Measurements from ENCODE around the gene NOX3. TPM values are rescaled to one million over a fixed set of nuclear protein-coding genes. Genes with fewer than 3 reads are reported as not detected.

Gene NOX3
- total and polyA plus RNA-seq, 10 donors, result 0.03 TPM; not detected in 8

- Histone ChIP-seq H3K9me3 (peaks cover 0 to 13% (median 8%) of the 10 kb centered on the region in 8 donors), H3K4me1 (peaks cover 0 to 21% (median 5%) of the 10 kb centered on the region in 6 donors), H3K27me3 (replicated peaks in 1 of 7) (no peaks in the 10 kb centered on the region), H3K27ac (no peak overlapping the region), H3K4me3 (no peak overlapping the region), H3K36me3 (no peaks in the 10 kb centered on the region)
- intact Hi-C loops (cut with DNase I; ENCODE audit: low total_unique reads), result no loop called here
- TF ChIP-seq CTCF (IDR thresholded peaks at IDR 0.05 in 8 of 11, conservative IDR thresholded peaks at IDR 0.05 in 3 of 11), result no peak
- TF ChIP-seq POLR2A (IDR thresholded peaks at IDR 0.05), result no peak
- TF ChIP-seq POLR2AphosphoS5 (IDR thresholded peaks at IDR 0.05), result no peak
- 90 to 98% (median 97%) methylated on average over 2 of the region's 2 CpGs for WGBS, 5 donors
- no peak for DNase-seq
Measured at GRCh38 chr6:155498370-155498769, 42.7 kb upstream of the NOX3 start.

GRCh38 chr6:155497273-155497672 is 41.6 kb upstream of the NOX3 start:
- peaks cover 0 to 4% (median 1%) of the 10 kb centered on the region in 8 donors for H3K9me3 ChIP-seq
- H3K4me1 ChIP-seq, result peaks cover 0 to 22% (median 5%) of the 10 kb centered on the region in 6 donors
- DNase-seq, result no peak
- no peaks in the 10 kb centered on the region for H3K27me3 ChIP-seq (replicated peaks in 1 of 7)
- TF ChIP-seq POLR2AphosphoS5 (IDR thresholded peaks at IDR 0.05) (no peak), POLR2A (IDR thresholded peaks at IDR 0.05) (no peak), CTCF (IDR thresholded peaks at IDR 0.05 in 8 of 11, conservative IDR thresholded peaks at IDR 0.05 in 3 of 11) (no peak)
- no peaks in the 10 kb centered on the region for H3K36me3 ChIP-seq
- intact Hi-C loops (cut with DNase I; ENCODE audit: low total_unique reads), result no loop called here
- WGBS, 5 donors, result 81 to 95% (median 92%) methylated on average over 3 of the region's 3 CpGs
- H3K4me3 ChIP-seq, result no peak overlapping the region
- no peak overlapping the region for H3K27ac ChIP-seq

GRCh38 chr6:155495011-155495768 is 39.6 kb upstream of the NOX3 start:
- Histone ChIP-seq H3K9me3 (peaks cover 0 to 3% (median 0%) of the 10 kb centered on the region in 8 donors), H3K27me3 (replicated peaks in 1 of 7) (no peaks in the 10 kb centered on the region), H3K4me3 (no peak overlapping the region), H3K4me1 (peaks cover 0 to 22% (median 5%) of the 10 kb centered on the region in 6 donors), H3K36me3 (no peaks in the 10 kb centered on the region), H3K27ac (peak overlapping the region in 7 of 8 donors; percentile 54 to 68 (median 63))
- 68 to 79% (median 71%) methylated on average over 11 of the region's 11 CpGs for WGBS, 5 donors
- no peak for DNase-seq
- TF ChIP-seq CTCF (IDR thresholded peaks at IDR 0.05 in 8 of 11, conservative IDR thresholded peaks at IDR 0.05 in 3 of 11), result peak in 1 of 11 experiments; percentile 11
- TF ChIP-seq POLR2AphosphoS5 (IDR thresholded peaks at IDR 0.05), result no peak
- TF ChIP-seq POLR2A (IDR thresholded peaks at IDR 0.05), result no peak
- intact Hi-C loops (cut with DNase I; ENCODE audit: low total_unique reads), result no loop called here

- intact Hi-C loops (cut with DNase I; ENCODE audit: low total_unique reads), result no loop called here
- DNase-seq, result no peak
- Histone ChIP-seq H3K9me3 (peaks cover 0 to 3% (median 0%) of the 10 kb centered on the region in 8 donors), H3K4me1 (peaks cover 0 to 22% (median 5%) of the 10 kb centered on the region in 6 donors), H3K27me3 (replicated peaks in 1 of 7) (no peaks in the 10 kb centered on the region), H3K36me3 (no peaks in the 10 kb centered on the region), H3K4me3 (no peak overlapping the region), H3K27ac (peak overlapping the region in 1 of 8 donors; percentile 54)
- WGBS, 5 donors, result 47 to 71% (median 58%) methylated on average over 4 of the region's 4 CpGs
- TF ChIP-seq POLR2A (IDR thresholded peaks at IDR 0.05) (no peak), POLR2AphosphoS5 (IDR thresholded peaks at IDR 0.05) (no peak), CTCF (IDR thresholded peaks at IDR 0.05 in 8 of 11, conservative IDR thresholded peaks at IDR 0.05 in 3 of 11) (no peak)
Measured at GRCh38 chr6:155493694-155494143, 38.1 kb upstream of the NOX3 start.
